ENCODE data around the gene CHST4. TPM values are rescaled to one million over a fixed set of nuclear protein-coding genes. Genes with fewer than 3 reads are reported as not detected.

The CHST4 gene
- total RNA-seq, 4 donors from 2014 or later: 2.6 TPM; not detected in 3

- 0 to 1% methylated on average over 19 to 41 of the region's 44 CpGs for WGBS, 2 donors
- H3K4me1 ChIP-seq: peaks cover 0 to 17% (median 7%) of the 10 kb centered on the region in 3 donors
- peak overlapping the region; percentile 66 to 94 (median 78) for H3K4me3 ChIP-seq
- no peaks in the 10 kb centered on the region for H3K27me3 ChIP-seq
- DNase-seq: peak; percentile 17
- intact Hi-C loops (cut with DNase I): no loop called here
- no peaks in the 10 kb centered on the region for H3K9me3 ChIP-seq
- no peaks in the 10 kb centered on the region for H3K36me3 ChIP-seq
- H3K27ac ChIP-seq: peak overlapping the region; percentile 91 to 98 (median 96)
- peak in 2 of 4 donors; percentile 68 to 71 for TF ChIP-seq POLR2A (IDR thresholded peaks at IDR 0.05)
- no peak for TF ChIP-seq CTCF (IDR thresholded peaks at IDR 0.05)
Observed at GRCh38 chr16:71484006-71484893, 42.0 kb upstream of the CHST4 start.

- Histone ChIP-seq H3K36me3 (no peaks in the 10 kb centered on the region), H3K27me3 (no peaks in the 10 kb centered on the region), H3K4me3 (no peak within 1 kb of the TSS), H3K27ac (no peak within 1 kb of the TSS), H3K4me1 (peaks cover 0 to 5% (median 4%) of the 10 kb centered on the region in 3 donors), H3K9me3 (no peaks in the 10 kb centered on the region)
- TF ChIP-seq POLR2A (IDR thresholded peaks at IDR 0.05) (no peak), CTCF (IDR thresholded peaks at IDR 0.05) (no peak)
- 80 to 91% methylated on average over 20 to 22 of the region's 22 CpGs for WGBS, 2 donors
- intact Hi-C loops (cut with DNase I): no loop called here
- no peak for DNase-seq
Observed at GRCh38 chr16:71489122-71489521, 37.1 kb upstream of the CHST4 start, which contains the start of gene ZNF19. ZNF19 (minus strand) TSS chr16:71489324; CDS start chr16:71482114, 7,210 bp downstream.

- TF ChIP-seq POLR2A (IDR thresholded peaks at IDR 0.05) (no peak), CTCF (IDR thresholded peaks at IDR 0.05) (no peak)
- Histone ChIP-seq H3K27ac (no peak overlapping the region), H3K27me3 (no peaks in the 10 kb centered on the region), H3K4me1 (no peaks in the 10 kb centered on the region), H3K36me3 (no peaks in the 10 kb centered on the region), H3K9me3 (no peaks in the 10 kb centered on the region), H3K4me3 (no peak overlapping the region)
- DNase-seq: no peak
- intact Hi-C loops (cut with DNase I): no loop called here
Observed at GRCh38 chr16:71490361-71490760, 35.9 kb upstream of the CHST4 start.

- Histone ChIP-seq H3K27me3 (no peaks in the 10 kb centered on the region), H3K9me3 (no peaks in the 10 kb centered on the region), H3K36me3 (no peaks in the 10 kb centered on the region), H3K27ac (no peak overlapping the region), H3K4me1 (no peaks in the 10 kb centered on the region), H3K4me3 (no peak overlapping the region)
- no peak for DNase-seq
- WGBS, 2 donors: 47 to 64% methylated on average over 3 of the region's 3 CpGs
- intact Hi-C loops (cut with DNase I): no loop called here
- no peak for TF ChIP-seq POLR2A (IDR thresholded peaks at IDR 0.05)
- no peak for TF ChIP-seq CTCF (IDR thresholded peaks at IDR 0.05)
Observed at GRCh38 chr16:71491054-71491453, 35.2 kb upstream of the CHST4 start.

GRCh38 chr16:71492786-71493185, 33.4 kb upstream of the CHST4 start:
- Histone ChIP-seq H3K27ac (no peak overlapping the region), H3K27me3 (no peaks in the 10 kb centered on the region), H3K4me3 (no peak overlapping the region), H3K9me3 (no peaks in the 10 kb centered on the region), H3K4me1 (no peaks in the 10 kb centered on the region), H3K36me3 (no peaks in the 10 kb centered on the region)
- TF ChIP-seq CTCF (IDR thresholded peaks at IDR 0.05) (no peak), POLR2A (IDR thresholded peaks at IDR 0.05) (no peak)
- DNase-seq: no peak
- intact Hi-C loops (cut with DNase I): no loop called here
- WGBS, 2 donors: 65 to 68% methylated on average over 2 of the region's 2 CpGs
